ENCODE data around the gene CACNB1. TPM values are rescaled to one million over a fixed set of nuclear protein-coding genes. Genes with fewer than 3 reads are reported as not detected.

CACNB1 gene
- total RNA-seq, 1 donor: 7.8 TPM

DNA sequence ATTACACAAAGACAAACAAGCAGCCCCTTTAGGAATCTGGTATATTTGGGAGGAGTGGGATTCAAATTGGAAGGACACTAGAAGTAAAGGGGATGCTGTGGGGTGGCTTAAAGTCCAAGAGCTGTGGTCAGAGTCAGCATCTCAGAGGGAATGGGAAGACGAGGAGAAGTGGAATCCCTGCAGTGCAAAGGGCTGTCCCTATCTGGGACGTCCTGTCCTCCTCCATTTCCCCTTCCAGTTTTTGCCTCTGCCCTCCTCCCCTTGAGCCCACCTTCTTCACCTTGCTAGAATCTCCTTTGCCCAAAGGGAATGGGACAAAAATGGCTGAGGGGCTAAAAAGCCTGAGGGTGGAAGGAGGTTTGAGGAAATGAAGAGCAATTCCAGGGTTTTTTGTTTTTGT, 41.8 kb downstream of the CACNB1 start:
- H3K4me3 ChIP-seq (ENCODE audit: low read depth, low read length): peak overlapping the region; percentile 12
- no peak for DNase-seq (ENCODE audit: low read depth)
- TF ChIP-seq, protein P1, sequence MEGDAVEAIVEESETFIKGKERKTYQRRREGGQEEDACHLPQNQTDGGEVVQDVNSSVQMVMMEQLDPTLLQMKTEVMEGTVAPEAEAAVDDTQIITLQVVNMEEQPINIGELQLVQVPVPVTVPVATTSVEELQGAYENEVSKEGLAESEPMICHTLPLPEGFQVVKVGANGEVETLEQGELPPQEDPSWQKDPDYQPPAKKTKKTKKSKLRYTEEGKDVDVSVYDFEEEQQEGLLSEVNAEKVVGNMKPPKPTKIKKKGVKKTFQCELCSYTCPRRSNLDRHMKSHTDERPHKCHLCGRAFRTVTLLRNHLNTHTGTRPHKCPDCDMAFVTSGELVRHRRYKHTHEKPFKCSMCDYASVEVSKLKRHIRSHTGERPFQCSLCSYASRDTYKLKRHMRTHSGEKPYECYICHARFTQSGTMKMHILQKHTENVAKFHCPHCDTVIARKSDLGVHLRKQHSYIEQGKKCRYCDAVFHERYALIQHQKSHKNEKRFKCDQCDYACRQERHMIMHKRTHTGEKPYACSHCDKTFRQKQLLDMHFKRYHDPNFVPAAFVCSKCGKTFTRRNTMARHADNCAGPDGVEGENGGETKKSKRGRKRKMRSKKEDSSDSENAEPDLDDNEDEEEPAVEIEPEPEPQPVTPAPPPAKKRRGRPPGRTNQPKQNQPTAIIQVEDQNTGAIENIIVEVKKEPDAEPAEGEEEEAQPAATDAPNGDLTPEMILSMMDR (IDR thresholded peaks at IDR 0.05; ENCODE audit: insufficient read depth, low read depth, low read length): no peak

DNA sequence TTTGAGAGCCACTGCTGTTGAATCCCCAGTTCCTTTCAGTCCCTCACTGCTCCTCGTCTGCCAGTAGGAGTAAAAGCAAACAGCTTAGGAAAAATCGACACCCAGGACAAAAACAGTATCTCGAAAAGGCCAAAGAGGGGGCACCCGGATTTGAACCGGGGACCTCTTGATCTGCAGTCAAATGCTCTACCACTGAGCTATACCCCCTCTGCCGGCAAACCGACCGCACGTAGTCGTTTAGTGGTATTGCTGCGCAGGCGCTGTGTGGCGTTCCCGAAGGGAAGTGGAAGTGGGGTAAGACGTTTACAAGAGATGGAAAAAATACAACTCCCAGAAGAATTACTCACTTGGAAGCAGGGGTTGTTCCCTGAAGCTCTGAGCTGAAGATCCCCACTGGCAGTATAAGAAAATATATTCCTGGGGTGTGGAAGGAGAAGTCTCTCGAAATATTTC, 43.8 kb downstream of the CACNB1 start:
- TF ChIP-seq, protein P1 (IDR thresholded peaks at IDR 0.05; ENCODE audit: insufficient read depth, low read depth, low read length): no peak
- H3K4me3 ChIP-seq (ENCODE audit: low read depth, low read length): peak overlapping the region; percentile 98
- peak; percentile 91 for DNase-seq (ENCODE audit: low read depth)

DNA sequence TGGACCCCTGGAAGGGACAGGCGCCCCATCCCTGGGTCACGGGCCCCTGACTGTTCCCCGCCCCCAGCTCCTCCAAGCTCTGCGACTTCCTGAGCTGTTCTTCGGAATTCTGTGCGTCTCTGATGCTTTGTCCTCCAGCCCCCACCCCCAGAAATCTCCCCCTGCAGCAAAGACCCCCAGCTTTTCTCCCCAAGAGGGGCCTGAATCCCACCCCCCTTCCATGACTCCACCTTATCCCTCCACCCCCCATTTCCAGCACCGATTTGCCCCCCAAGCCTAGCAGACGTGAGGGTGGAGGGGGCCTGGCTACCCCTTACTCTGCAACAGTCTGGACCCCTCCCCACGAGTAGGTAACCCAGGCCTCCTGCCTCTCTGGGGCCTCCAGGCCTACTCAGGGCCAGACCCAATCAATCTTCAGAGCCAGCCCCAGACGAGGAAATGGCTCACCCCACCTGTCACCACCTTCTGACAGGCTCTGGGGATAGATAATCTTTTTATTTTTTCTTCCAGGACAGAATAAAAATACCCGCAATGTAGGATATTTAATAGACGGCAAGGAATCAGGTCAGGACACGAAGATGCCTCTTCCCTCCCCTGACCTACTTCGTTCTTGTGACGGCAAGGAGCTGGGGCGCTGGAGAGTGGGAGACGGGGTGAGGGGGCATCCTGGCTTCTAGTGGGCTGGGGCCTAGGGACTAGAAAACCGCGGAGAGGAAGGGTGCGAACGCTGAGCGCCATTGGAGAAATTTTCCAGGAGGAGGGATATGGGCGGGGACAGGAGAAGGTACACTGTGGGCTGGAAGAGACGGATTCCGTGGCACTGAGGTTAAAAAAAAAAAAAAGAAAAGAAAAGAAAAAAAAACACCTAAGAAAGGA, 45.3 kb downstream of the CACNB1 start:
- peak overlapping the region; percentile 98 for H3K4me3 ChIP-seq (ENCODE audit: low read depth, low read length)
- no peak for DNase-seq (ENCODE audit: low read depth)
- TF ChIP-seq, protein P1 (IDR thresholded peaks at IDR 0.05; ENCODE audit: insufficient read depth, low read depth, low read length): no peak

DNA sequence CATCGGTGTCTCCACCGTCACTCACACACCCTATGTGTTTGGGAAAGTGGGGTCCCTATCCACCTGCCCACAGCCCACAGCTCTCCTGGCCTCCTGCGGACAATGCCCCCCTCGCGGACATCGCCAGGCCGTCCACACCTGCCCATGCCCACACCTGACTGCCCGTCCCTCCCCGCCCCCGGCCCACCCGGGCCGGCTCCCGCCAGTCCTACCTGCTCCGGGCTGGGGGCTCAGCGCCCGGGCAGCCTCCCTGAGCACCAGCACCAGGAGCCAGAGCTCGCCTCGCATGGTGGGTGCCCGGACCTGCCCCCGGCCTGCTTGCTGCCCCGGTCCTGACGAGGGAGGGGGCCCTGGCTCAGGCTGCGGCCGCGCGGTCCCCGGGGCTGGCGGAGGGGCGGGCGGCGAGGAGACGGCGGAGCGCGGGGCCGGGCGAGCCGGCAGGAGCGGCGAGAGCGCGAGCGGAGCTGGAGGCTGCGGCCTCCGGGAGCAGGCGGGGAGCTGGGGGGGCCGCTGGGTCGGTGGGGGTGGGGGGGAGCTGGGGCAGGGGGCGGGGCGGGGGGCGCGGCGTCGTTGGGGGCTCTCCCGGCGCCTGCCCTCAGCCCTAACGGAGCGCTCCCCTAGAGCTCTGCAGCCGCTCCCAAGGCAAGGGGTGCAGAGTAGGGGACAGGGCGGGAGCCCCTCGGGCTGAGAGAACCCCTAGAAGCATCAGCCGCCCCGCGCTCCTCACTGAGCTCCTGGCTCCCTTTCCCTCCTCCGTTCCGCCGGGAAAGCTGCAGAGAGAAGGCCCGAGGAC, 46.1 kb downstream of the CACNB1 start, which contains the start of gene PLXDC1:
PLXDC1 (minus strand) TSS at position 488 of the 793 bp plus-strand sequence; CDS start at position 288, 200 bp downstream.
- TF ChIP-seq, protein P1 (IDR thresholded peaks at IDR 0.05; ENCODE audit: insufficient read depth, low read depth, low read length): no peak
- no peak for DNase-seq (ENCODE audit: low read depth)
- peak within 1 kb of the TSS; percentile 98 for H3K4me3 ChIP-seq (ENCODE audit: low read depth, low read length)

DNA sequence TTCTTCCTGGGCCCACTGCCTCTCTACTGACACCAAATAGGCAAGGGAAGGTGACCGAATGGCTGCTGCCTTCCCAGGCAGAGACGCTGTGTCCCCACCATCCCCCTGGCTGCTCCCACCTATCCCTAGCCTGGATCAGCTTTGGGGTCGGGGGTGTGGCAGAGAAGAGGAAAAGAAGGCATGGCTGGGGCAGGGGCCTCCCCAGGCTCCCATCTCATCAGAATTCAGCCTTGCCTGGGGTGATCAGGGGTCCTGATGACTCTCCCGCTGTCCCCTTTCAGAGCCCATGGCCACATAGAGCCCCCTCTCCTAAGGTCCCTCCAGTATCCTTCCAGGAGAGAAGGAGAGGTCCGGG, 46.7 kb downstream of the CACNB1 start:
- DNase-seq (ENCODE audit: low read depth): no peak
- H3K4me3 ChIP-seq (ENCODE audit: low read depth, low read length): no peak overlapping the region
- TF ChIP-seq, protein P1 (IDR thresholded peaks at IDR 0.05; ENCODE audit: insufficient read depth, low read depth, low read length): no peak

DNA sequence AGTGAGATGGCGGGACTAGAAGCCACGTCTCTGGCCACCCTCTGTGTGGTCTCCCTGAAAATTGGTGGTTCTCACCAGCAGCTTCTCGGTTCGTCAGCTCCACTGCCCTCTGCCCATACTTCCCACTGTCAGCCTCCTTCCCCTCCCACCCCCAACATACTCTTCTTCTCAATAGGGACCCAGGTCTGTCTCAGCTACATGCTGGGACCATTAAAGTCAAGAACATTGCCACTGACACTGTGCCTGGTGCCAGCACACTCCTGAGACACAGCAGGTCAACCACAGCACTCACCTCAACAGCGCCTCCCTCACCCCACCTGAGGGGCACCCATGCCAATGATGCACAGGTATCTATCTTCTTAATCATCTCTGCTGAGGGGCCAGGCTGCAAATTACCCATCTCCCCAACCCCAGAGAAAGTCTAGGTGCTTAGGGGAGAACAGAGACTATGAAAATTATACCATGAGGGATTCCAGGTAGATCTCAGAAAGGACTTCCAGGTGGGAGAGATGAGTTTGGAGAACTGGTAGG, 47.3 kb downstream of the CACNB1 start:
- no peak overlapping the region for H3K4me3 ChIP-seq (ENCODE audit: low read depth, low read length)
- no peak for DNase-seq (ENCODE audit: low read depth)
- TF ChIP-seq, protein P1 (IDR thresholded peaks at IDR 0.05; ENCODE audit: insufficient read depth, low read depth, low read length): no peak
